GM21526 (cell line): Measurements from ENCODE around the gene PRDM16.

Source experiments
- ATAC-seq: cut with Tn5 transposase; IDR thresholded peaks from one replicate; pipeline ENCODE4 v1.9.1; 2021; ENCODE audit warnings: moderate library complexity; ENCODE audit not compliant: unreplicated experiment, low FRiP score

The PRDM16 gene

GRCh38 chr1:3427711-3428704, 359.0 kb downstream of the PRDM16 start:
- ATAC-seq: no peak

GRCh38 chr1:3428899-3429298, 359.9 kb downstream of the PRDM16 start:
- no peak for ATAC-seq

- ATAC-seq: no peak
These were observed 360.3 kb downstream of the PRDM16 start for GRCh38 chr1:3429320-3429719.

- no peak for ATAC-seq
These were observed 360.8 kb downstream of the PRDM16 start for GRCh38 chr1:3429766-3430165.

GRCh38 chr1:3430406-3430805, 361.4 kb downstream of the PRDM16 start:
- no peak for ATAC-seq

- no peak for ATAC-seq
These were observed 361.8 kb downstream of the PRDM16 start for GRCh38 chr1:3430820-3431219.

- ATAC-seq: no peak
These were observed 362.3 kb downstream of the PRDM16 start for GRCh38 chr1:3431266-3431665.

- ATAC-seq: no peak
These were observed 362.7 kb downstream of the PRDM16 start for GRCh38 chr1:3431686-3432085.

- no peak for ATAC-seq
These were observed 363.3 kb downstream of the PRDM16 start for GRCh38 chr1:3432306-3432705.

GRCh38 chr1:3433076-3433475, 364.1 kb downstream of the PRDM16 start:
- ATAC-seq: no peak

- no peak for ATAC-seq
These were observed 364.8 kb downstream of the PRDM16 start for GRCh38 chr1:3433596-3434320.

- ATAC-seq: no peak
These were observed 365.6 kb downstream of the PRDM16 start for GRCh38 chr1:3434406-3435110.

GRCh38 chr1:3435666-3436065, 366.7 kb downstream of the PRDM16 start:
- ATAC-seq: no peak

GRCh38 chr1:3436451-3436850, 367.4 kb downstream of the PRDM16 start:
- ATAC-seq: no peak

GRCh38 chr1:3436901-3437300, 367.9 kb downstream of the PRDM16 start:
- no peak for ATAC-seq

GRCh38 chr1:3438661-3439180, 369.7 kb downstream of the PRDM16 start:
- ATAC-seq: no peak

- ATAC-seq: no peak
These were observed 370.6 kb downstream of the PRDM16 start for GRCh38 chr1:3439346-3440299.

- ATAC-seq: no peak
These were observed 371.3 kb downstream of the PRDM16 start for GRCh38 chr1:3440300-3440681.

GRCh38 chr1:3440711-3441409, 371.9 kb downstream of the PRDM16 start:
- ATAC-seq: no peak
